ENCODE measurements around the gene INAVA.
"Not testable (repeated sequence)": the region's sequence is repeated elsewhere in the genome, so short reads cannot be mapped to it uniquely, and the experiment has no call there.

The INAVA gene

DNA sequence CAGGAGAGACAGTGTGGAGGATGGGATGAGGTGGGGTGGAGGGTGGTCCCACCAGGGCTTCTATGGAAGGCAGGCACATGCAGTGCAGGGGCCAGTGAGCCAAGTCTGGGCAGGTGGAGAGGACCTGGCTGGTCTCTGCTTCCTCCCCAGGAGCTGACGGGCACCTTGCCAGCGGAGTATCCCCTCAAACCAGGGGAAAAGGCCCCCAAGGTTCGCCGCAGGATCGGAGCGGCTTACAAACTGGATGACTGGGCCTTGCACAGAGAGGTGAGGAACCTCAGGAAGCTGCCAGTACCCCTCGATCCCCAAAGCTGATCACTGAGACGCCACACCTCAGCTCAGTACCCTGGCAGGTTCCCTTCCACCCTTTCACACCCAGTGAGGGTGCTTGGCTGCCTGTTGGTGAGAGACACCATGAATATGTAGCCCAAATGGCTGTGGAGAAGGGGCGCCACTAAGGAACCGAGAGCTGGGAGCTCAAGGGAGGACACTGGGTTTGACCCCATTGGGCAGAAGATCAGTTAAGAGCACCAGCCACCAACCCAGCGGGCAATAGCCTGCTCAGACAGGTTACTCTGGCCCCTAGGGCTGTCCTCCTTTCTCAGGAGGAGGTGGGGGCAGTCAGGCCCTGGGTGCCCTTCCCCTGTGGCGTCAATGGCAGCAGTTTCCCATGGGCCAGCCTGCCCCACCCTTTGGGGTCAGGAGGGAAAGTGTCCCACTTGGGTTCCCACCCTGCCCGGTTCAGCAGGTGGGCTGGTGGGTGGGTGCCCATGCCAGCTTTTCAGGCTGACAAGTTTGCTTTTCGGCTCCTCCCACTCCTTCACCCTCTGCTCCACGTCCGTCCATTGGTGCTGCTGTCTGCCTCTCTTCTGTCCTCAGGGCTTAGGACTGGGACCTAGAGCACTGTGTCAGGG lies 5.5 kb downstream of the INAVA start:
- no peak for DNase-seq

DNA sequence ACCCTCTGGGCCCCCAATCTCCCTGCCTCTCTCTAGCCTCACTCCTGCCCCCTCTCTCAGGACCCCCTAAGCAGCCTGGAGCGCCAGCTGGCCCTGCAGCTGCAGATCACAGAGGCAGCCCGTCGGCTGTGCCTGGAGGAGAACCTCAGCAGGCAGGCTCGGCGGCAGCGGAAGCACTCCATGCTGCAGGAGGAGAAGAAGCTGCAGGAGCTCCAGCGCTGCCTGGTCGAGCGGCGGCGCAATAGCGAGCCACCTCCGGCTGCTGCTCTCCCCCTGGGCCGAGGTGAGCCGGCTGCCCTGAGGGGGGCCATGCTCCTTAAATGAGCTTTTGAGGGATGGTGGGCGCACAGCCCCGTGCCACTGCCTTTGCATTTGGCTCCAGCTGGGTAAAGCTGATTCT lies 6.2 kb downstream of the INAVA start:
- DNase-seq = no peak

DNA sequence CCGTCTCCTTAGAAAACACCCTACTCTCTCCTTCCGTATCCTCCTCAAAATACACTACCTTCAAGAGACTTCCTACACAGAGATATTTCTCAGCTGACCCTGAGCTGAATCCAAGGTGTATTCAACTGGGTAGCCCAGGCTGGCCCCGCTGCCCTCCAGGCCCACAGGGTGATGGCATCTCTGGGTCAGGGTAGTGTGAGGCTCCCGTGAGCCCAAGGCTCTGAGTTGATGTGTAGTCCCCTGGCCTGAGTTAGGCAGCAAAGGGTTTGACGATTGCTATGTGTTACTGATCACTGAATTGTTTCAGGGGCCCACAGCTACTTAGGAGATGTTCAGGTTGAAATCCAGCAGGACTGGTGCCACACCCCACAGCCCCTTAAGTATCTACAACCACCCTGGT lies 6.7 kb downstream of the INAVA start:
- DNase-seq = no peak

DNA sequence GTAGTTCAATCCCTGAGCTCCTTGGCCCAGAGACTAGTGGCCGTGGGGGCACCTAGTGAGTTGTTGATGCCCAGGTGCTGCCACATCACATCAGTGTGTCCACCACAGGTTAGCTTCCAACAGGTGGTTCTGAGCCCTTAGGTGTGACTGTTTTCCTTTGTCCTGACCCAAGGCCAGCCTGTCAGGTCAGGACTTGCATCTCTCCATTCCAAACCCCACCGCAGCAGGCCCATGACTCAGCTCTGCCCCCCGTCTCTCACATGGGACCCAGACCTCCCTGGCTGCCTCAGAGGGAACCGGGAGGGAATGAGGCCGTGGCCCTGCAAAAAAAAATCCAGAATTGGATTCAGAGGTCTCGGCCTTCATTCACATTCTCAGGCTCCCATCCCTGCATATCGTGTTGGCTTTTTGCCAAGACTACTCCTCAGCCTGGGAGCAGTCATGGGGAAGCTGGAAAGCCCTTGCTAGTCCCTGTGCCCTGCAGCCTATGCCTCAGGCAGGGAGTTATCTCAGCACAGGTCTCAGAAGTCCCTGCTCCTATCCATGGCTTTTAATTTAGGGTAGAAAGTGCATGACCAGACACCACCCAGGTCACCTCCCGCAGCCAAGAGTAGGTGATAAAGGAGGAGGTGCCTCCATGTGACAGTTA lies 7.2 kb downstream of the INAVA start:
- no peak for DNase-seq

DNA sequence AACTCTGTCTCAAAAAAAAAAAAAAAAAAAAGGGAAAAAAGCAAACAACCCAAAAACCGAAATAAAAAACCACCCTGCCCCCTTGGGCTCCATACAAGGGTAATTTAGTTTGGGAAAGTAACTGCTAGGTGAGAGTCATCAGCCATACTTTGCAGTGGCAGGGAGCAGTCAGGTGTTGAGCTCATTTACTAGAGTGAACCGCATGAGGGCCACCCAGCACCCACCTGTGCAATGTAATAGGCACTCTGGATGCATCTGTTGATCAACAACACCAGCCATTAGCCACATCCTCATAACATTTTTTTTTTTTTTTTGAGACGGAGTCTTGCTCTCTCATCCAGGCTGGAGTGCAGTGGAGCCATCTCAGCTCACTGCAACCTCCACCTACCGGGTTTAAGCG lies 9.1 kb downstream of the INAVA start:
- no peak for DNase-seq

DNA sequence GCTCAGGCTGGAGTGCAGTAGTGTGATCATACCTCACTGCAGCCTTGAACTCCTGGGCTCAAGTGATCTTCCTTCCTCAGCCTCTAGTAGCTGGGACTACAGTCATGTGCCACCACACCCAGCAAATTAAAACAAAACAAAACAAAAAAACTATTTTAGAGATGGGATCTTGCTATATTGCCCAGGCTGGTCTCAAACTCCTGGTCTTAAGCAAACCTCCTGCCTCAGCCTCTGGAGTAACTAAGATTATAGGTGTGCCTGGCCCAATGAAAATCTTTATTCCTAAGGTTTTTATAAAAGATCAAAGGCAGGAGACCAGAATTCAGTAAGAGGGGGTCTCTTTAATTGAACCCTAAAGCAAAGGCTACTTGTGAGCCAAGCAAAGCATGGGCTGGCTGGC lies 10.1 kb downstream of the INAVA start:
- no peak for DNase-seq

DNA sequence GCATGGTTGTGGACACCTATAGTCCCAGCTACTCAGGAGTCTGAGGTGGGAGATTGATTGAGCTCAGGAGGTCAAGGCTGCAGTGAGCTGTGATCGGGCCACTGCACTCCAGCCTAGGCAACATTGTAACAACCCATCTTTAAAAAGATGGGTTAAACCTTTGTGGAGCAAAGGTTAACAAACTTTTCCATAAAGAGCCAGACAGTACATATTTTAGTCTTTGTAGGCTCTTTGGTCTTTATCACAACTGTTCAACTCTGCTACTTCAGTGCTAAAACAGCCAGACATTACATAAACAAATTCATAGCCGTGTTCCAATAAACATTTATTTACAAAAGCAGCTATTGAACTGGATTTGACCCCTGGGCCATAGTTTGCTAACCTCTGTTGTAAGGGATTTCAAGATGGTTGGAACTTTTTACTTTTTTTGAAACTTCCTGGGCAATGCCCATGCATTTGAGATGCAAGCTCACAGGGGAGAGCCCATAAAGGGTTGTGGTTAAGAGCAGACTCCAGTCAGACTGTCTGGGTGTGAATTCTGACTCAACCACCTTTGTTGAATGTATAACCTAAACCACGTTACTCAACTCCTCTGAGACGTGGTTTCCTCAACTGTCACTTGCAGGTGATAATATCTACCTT lies 10.8 kb downstream of the INAVA start:
- DNase-seq = no peak

DNA sequence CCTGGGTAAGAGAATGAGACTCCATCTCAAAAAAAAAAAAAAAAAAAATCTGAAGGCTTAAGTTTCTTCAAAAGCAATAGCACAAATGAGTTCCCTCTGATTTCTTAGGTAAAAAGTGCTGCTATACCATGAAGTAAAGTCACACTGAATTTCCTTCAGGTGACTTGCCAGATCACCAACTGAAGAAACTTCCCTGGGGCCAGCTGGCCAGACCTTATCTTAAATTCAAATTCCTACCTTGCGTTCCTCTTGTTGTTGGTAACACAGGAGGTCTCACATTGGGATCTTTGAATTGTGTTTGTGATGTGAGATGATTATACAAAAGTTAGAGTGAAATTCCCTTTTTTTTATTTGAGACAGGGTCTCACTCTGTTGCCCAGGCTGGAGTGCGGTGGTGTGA lies 11.8 kb downstream of the INAVA start:
- DNase-seq = no peak

DNA sequence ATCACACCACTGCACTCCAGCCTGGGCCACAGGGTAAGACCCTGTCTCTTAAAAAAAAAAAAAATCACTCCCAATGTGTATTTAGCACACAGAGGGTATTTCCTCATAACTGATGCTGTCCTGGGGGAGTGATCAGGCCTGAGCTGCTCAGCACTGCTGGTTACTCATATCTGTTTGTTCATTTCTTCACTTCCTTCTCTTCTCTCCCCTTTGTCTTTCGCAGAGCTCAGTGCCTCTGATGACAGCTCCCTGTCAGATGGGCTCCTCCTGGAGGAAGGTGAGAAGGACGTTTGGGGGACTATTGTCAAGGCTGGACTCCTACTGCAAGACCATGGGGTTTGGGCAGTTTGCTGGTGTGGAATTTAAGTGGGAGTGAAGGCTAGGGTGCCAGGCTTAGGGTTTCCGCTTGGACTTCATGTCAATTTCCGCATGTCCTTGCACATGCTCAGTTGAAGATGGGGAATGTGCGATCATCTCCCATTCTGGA lies 13.0 kb downstream of the INAVA start:
- no peak for DNase-seq

DNA sequence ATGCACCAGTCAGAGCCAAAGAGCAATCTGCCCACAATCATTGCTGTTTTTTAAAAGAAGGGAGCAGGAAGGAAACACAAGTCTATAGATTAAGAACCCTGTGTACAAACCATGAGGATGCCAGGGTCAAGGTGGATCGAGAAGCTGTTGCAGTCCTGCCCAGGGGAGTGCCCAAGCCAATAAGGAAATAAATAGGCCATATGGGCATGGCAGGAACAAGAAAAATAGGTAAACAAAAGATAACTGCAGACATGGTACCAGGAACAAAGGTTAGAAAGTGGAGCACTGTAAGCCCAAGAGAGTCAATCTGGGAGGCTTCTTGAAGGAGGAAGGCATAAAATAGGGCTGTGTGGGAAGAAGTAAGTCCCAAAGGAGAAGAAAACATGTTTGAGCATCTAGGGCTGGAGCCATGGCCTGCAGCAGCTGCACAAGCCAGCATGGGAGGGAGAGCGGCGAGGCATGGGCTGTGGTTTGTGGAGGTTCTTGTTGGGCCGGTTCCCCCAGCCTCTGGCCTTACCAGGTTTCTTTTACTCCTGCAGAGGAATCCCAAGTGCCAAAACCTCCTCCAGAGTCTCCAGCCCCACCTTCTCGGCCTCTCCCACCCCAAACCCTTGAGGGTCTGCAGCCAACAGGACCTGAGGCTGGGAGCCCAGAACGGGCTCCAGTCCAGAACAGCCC lies 13.6 kb downstream of the INAVA start:
- no peak for DNase-seq

DNA sequence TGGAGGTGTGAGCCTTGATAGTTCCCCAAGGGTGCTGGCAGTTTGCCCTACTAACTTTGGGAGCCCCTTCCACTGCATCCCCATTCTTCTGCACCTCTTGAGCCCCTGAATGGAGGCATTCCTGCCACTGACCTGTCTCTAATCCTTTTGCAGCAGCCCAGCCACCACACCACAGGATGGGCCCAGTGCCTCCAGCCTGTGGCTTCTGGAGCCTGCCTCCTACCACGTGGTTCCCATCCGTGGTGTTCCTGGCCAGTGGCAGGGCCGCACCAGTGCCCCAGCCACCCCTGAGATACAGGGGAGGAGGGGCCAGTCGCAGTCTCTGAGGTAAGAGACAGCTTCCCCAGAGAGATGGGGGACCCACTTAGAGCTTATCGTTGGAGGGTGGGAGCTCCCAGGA lies 14.4 kb downstream of the INAVA start:
- no peak for DNase-seq

DNA sequence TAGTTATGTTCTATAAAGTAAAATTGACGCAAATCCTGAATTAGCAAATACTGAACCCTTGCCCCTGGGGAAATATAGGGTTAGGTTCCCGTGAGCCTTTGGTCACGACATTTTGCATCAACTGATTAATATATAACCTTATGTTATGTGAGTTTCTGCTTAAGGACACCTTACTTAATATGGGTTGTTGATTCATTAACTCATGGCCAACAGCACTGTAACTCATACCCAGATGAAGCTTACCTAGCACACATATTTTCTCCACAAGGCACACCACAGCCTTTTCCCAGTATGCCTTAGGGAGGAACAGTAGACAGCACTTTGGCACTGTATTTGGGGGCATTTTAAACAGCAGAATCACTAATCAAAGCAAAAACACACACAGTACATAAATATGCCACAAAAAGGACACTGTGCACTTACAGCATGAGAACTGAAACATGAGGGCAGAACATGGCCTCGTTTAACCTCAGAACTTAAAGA lies 15.1 kb downstream of the INAVA start:
- DNase-seq = no peak

DNA sequence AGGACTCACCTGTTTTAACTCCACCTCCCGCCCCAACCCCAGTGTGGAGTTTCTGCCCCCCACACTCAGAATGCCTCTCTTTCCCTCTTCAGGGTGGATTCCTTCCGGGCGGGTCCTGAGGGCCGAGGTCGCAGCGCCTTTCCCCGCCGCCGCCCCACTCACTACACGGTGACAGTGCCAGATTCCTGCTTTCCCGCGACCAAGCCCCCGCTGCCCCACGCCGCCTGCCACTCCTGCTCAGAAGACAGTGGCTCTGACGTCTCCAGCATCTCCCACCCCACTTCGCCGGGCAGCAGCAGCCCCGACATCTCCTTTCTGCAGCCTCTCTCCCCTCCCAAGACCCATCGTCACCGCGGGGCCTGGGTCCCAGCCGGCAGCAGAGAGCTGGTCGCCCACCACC lies 16.7 kb downstream of the INAVA start:
- DNase-seq = no peak

DNA sequence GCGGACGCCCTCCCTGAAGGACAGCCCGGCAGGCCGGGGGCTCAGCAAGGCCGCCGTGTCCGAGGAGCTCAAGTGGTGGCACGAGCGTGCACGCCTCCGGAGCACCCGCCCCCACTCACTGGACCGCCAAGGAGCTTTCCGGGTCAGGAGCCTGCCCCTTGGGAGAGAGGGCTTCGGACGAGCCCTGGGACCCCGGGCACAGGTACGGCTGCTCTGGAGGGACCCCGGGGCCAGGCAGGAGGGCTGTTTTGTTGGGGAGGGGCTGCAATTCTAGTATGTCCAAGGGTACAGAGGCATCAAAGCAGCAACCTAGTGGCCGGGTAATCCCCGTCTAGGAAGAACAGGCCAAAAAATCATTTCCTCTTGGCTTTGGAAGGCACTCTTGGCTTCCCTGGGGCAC lies 17.2 kb downstream of the INAVA start:
- DNase-seq = not testable (repeated sequence)

DNA sequence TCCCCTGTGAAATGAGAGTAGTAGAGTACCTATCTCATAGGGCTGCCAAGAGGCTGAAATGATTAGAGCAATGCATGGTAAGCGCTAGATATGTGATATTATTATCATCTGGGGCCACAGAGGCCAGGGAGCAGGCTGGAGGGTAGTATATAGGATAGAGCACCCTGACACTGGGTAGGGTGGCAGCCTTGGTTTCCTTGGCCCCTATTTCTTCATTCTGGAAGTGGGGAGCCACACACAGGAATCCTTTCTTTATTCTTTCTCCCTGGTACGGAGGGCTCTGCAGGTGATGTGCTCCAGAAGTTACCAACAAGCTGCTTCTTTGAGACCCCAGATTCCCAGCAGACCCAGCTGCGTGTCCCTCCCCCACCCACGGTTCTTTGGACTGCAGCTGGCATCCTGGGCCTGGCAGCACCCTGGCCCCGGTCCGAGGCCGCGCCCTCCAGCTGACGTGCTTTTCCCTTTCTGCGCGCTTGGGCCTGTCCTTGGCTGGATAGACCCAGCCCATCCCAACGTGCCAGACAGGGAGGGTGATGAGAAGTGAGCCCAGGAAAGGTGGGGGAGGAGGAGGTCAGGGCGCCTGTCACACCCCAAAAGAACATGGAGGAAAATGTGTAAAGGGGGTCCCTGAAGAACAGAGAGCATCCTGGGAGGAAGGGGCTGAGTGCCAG lies 18.2 kb downstream of the INAVA start:
- no peak for DNase-seq

DNA sequence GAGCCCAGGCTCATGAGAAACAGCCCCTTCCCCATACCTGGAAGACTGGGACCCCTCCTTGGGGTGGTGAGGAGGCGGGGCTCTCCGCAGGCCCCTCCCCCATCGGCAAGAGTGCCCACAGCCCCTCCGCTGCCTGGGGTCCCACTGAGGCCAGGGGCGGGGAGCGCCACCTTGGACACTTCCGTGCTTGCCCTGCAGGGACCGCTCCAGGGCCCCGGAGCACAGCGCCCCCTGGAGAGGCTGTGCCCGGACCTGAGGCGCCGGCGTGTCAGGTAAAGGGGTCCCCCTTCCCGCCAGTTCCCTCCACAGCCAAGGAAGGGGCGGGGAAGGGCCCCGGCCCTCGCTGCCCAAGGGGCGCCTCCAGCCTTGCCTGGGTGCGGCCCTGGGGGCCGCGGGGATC lies 21.5 kb downstream of the INAVA start:
- DNase-seq = no peak

DNA sequence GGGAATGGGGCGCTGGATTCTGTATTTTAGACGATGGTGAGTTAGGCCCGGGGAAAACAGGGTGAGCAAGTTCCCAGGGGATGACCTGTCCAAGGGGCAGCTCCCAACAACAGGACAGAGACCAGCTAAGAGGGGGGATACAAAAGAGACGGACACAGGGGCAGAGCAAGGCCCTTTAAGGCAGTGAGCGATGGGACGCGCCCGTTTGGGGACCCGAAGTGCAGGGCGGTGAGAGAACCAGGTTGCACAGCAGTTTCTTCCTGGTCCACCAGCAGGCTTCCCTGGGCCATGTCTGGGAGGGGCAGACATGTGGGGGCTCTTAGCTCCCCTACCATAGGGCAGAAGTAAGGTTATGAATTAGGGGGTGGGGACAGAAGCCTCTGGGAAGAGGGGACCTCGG lies 22.0 kb downstream of the INAVA start:
- no peak for DNase-seq

DNA sequence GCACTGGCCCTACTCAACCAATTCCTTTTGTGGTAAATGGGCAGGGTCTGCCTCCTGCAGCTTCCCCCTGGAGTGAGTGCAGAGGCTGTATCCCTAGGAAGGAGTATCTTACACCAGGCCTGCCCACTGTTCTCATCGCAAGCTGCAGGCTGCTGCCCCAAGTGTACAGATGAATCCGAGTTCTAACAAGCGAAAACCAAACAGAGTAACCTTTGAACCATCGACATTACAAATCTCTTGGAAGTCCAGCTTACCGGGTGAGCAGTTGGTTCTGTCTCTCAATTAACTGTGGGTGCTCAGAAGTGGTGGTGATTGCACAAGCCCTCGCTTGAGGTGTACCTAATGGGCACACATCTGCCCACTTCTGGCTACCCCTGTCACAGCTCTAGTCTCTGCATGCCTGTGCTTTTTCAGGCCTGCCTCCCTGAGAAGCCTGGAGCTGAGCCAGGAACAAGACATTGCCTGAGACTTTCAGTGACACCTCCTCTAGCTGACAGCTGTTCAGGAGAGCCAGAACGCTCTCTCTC lies 22.7 kb downstream of the INAVA start:
- no peak for DNase-seq

DNA sequence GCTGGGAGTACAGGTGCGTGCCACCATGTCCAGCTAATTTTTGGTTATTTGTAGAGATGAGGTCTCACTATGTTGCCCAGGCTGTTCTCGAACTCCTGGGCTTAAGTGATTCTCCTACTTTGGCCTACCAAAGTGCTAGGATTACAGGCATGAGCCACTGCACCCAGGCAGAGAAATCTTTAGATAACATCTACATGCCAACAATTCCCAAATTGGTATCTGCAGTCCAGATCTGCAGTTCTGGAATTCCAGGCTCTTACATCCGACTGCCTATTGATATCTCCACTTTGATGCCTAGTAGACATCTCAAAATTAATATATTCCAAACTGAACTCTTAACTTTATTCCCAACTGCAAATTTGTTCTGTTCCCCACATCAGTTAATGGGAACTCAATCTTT lies 23.3 kb downstream of the INAVA start:
- no peak for DNase-seq

DNA sequence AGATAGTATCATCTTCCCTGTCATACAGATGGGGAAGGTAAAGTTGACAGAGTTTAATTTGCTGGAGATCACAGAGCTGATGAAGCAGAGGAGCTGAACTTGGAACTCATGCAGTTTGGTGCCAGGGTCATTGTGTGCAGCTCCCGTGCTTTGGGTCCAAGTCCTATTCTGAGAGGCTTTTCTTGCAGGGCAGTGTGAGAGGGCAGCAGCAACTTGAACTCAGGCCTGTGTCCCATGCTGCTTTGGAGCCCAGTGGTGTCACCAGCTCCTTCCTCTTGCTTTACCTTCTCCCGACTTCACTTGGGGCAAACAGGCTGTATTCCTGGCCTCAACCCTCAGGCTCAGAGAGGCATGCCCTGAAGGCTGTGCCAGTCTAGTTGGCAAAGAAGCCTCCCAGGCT lies 24.7 kb downstream of the INAVA start:
- no peak for DNase-seq

DNA sequence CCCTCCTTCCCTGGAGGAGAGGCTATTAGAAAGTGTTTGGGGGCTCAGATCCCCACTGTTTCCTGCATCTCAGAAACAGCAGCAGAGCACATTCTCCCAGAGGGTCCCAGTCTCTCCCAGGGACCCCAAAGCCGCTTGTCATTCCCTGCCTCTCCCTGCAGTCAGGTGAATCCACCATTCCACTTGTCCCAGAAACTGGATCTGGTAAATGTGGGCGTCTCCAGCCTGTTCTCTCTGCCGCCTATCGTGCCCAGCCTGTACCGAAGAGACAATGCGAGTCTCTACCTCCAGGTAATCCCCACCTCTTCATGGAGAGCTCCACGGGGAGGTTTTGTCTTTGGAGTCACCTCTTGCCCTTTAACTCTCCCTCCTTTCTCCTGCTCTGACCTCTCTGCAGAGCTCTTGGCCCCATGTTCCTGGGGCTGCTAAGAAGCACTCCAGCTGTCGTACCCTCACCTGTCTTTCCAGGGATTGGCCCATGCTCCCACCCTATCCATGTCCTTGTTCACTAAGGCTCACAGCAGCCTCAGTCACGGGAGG lies 26.9 kb downstream of the INAVA start:
- no peak for DNase-seq

DNA sequence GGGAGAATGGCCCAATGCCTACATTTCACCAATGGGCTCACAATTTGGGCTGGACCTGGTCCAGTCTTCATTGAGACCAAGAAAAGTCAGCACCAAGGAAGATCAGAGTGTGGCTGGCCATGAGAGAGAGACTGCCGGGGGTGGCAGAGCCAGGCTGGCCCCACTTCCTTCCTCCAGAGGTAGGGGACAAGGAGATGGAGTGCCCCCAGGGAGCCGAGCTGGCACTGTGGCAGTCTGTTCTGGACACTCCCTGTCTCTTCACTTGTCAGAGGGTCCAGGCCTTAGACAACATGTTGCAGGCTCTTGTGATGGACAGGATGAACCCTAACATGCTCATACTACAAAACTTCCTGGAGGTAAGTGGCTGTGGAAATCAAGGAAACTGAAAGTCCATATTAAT lies 27.7 kb downstream of the INAVA start:
- DNase-seq = no peak
